KBM-7 (cell line): ENCODE data around the gene ANXA4.

Experiments
- DNase-seq: peaks from one replicate; pipeline ENCODE4 v3.0.0-alpha.2; 2015
- in situ Hi-C: fragments of 300-500 bp; cut with MboI; formaldehyde crosslinking; loops from 2 replicates; pipeline ENCODE4 v1.14.3; 2020; ENCODE audit warnings: low sequenced_read_pairs, low pct_unique_long_range_greater_than_20kb, mixed read lengths

Gene ANXA4

GRCh38 chr2:69741575-69742321 is at the start of gene ANXA4:
Gene ANXA4 (plus strand): TSS chr2:69742134. CDS start chr2:69781566, 39,432 bp downstream.
- in situ Hi-C loops: no loop called here
- DNase-seq: peak; percentile 79

GRCh38 chr2:69692424-69692823 is 49.5 kb upstream of the ANXA4 start:
- DNase-seq: no peak
- in situ Hi-C loops: no loop called here

- peak; percentile 64 for DNase-seq
- in situ Hi-C loops: no loop called here
These were observed 48.7 kb upstream of the ANXA4 start for GRCh38 chr2:69693059-69693774.

- in situ Hi-C loops: no loop called here
- DNase-seq: peak; percentile 54
These were observed 48.0 kb upstream of the ANXA4 start for GRCh38 chr2:69693775-69694450.

- in situ Hi-C loops: no loop called here
- peak; percentile 41 for DNase-seq
These were observed 46.8 kb upstream of the ANXA4 start for GRCh38 chr2:69694894-69695849.

- DNase-seq: no peak
- in situ Hi-C loops: no loop called here
These were observed 46.1 kb upstream of the ANXA4 start for GRCh38 chr2:69695850-69696216.

- in situ Hi-C loops: loop anchor here (25.0 kb wide), 1 partner anchor 138 kb away; no protein-coding TSS in a partner anchor
These were observed 41.6 kb upstream of the ANXA4 start for GRCh38 chr2:69700381-69700780.

GRCh38 chr2:69701100-69701945 is 40.6 kb upstream of the ANXA4 start:
- in situ Hi-C loops: loop anchor here (25.0 kb wide), 1 partner anchor 139 kb away; no protein-coding TSS in a partner anchor
- DNase-seq: no peak

More at GRCh38 chr2:69700381-69700780, 41.6 kb upstream of the ANXA4 start:
- no peak for DNase-seq

- in situ Hi-C loops: loop anchor here (25.0 kb wide), 1 partner anchor 141 kb away; no protein-coding TSS in a partner anchor
- peak; percentile 63 for DNase-seq
These were observed 38.7 kb upstream of the ANXA4 start for GRCh38 chr2:69703189-69703588.

GRCh38 chr2:69704446-69704845 is 37.5 kb upstream of the ANXA4 start:
- in situ Hi-C loops: loop anchor here (25.0 kb wide), 1 partner anchor 142 kb away; no protein-coding TSS in a partner anchor
- DNase-seq: no peak

- in situ Hi-C loops: loop anchor here (25.0 kb wide), 1 partner anchor 147 kb away; no protein-coding TSS in a partner anchor
- no peak for DNase-seq
These were observed 32.6 kb upstream of the ANXA4 start for GRCh38 chr2:69709290-69709689.

GRCh38 chr2:69711971-69712370 is 30.0 kb upstream of the ANXA4 start:
- in situ Hi-C loops: loop anchor here (25.0 kb wide), 1 partner anchor 150 kb away; no protein-coding TSS in a partner anchor
- no peak for DNase-seq

GRCh38 chr2:69714024-69714423 is 27.9 kb upstream of the ANXA4 start:
- in situ Hi-C loops: loop anchor here (25.0 kb wide), 1 partner anchor 152 kb away; no protein-coding TSS in a partner anchor
- no peak for DNase-seq

GRCh38 chr2:69714539-69715220 is 27.3 kb upstream of the ANXA4 start:
- in situ Hi-C loops: loop anchor here (25.0 kb wide), 1 partner anchor 152 kb away; no protein-coding TSS in a partner anchor

GRCh38 chr2:69715964-69716363 is 26.0 kb upstream of the ANXA4 start:
- in situ Hi-C loops: loop anchor here (25.0 kb wide), 1 partner anchor 154 kb away; no protein-coding TSS in a partner anchor
- no peak for DNase-seq

More at GRCh38 chr2:69714539-69715220, 27.3 kb upstream of the ANXA4 start:
- DNase-seq: peak; percentile 87

- DNase-seq: no peak
- in situ Hi-C loops: loop anchor here (25.0 kb wide), 1 partner anchor 154 kb away; no protein-coding TSS in a partner anchor
These were observed 25.3 kb upstream of the ANXA4 start for GRCh38 chr2:69716555-69717120.
